ENCODE data around the gene METRNL.

Gene METRNL

GRCh38 chr17:83080858-83081683, 1.7 kb downstream of the METRNL start:
- DNase-seq, result peak; percentile 47

GRCh38 chr17:83081684-83082201, 2.3 kb downstream of the METRNL start:
- DNase-seq, result no peak

GRCh38 chr17:83082424-83082823, 3.0 kb downstream of the METRNL start:
- DNase-seq, result no peak

- DNase-seq, result no peak
Observed at GRCh38 chr17:83082909-83083367, 3.5 kb downstream of the METRNL start.

GRCh38 chr17:83083368-83084201, 4.2 kb downstream of the METRNL start:
- DNase-seq, result peak; percentile 52

GRCh38 chr17:83084214-83084613, 4.8 kb downstream of the METRNL start:
- no peak for DNase-seq

- DNase-seq, result no peak
Observed at GRCh38 chr17:83084621-83085056, 5.2 kb downstream of the METRNL start.

- DNase-seq, result no peak
Observed at GRCh38 chr17:83085103-83085502, 5.7 kb downstream of the METRNL start.

- no peak for DNase-seq
Observed at GRCh38 chr17:83085526-83086198, 6.3 kb downstream of the METRNL start.

- no peak for DNase-seq
Observed at GRCh38 chr17:83086199-83086880, 6.9 kb downstream of the METRNL start.

- DNase-seq, result no peak
Observed at GRCh38 chr17:83086907-83087787, 7.7 kb downstream of the METRNL start.

- DNase-seq, result no peak
Observed at GRCh38 chr17:83087788-83088360, 8.5 kb downstream of the METRNL start.

- no peak for DNase-seq
Observed at GRCh38 chr17:83088451-83088850, 9.0 kb downstream of the METRNL start.

GRCh38 chr17:83088909-83089308, 9.5 kb downstream of the METRNL start:
- DNase-seq, result no peak

GRCh38 chr17:83089328-83090132, 10.1 kb downstream of the METRNL start:
- DNase-seq, result no peak

- no peak for DNase-seq
Observed at GRCh38 chr17:83090444-83091256, 11.2 kb downstream of the METRNL start.

GRCh38 chr17:83091257-83092141, 12.1 kb downstream of the METRNL start:
- no peak for DNase-seq

- no peak for DNase-seq
Observed at GRCh38 chr17:83092186-83092585, 12.8 kb downstream of the METRNL start.

Measured in CD4-positive, alpha-beta T cell treated with Interleukin-17A for 4 hours (primary cell).